LHCN-M2 (cell line): Measurements from ENCODE around the gene MORF4L2. TPM values are rescaled to one million over a fixed set of nuclear protein-coding genes. Genes with fewer than 3 reads are reported as not detected.
A peak's percentile ranks its signal among the peaks of the same experiment; 100 is the strongest.
"Not testable (repeated sequence)": the region's sequence is repeated elsewhere in the genome, so short reads cannot be mapped to it uniquely, and the experiment has no call there.

ENCODE experiments used
- DNase-seq: peaks from one replicate; pipeline ENCODE4 v3.0.0-alpha.2; 2012; ENCODE audit warnings: low read depth
- total RNA-seq: library from RNA; depleted of rRNA; stranded (reverse); fragments of >200 nt; gene quantifications from 2 replicates; pipeline ENCODE4 v1.2.3, GENCODE V29; 2014

Gene MORF4L2
- total RNA-seq, 1 experiment from 2014 or later, result 702 TPM

- no peak for DNase-seq
Observed at GRCh38 chrX:103681443-103681842, 5.1 kb downstream of the MORF4L2 start.

GRCh38 chrX:103678199-103678993 lies 8.1 kb downstream of the MORF4L2 start:
- DNase-seq, result no peak

- no peak for DNase-seq
Observed at GRCh38 chrX:103674531-103675454, 11.7 kb downstream of the MORF4L2 start.

- DNase-seq, result no peak
Observed at GRCh38 chrX:103669745-103670144, 16.8 kb downstream of the MORF4L2 start.

- no peak for DNase-seq
Observed at GRCh38 chrX:103666202-103667107, 20.0 kb downstream of the MORF4L2 start.

GRCh38 chrX:103663981-103664762 lies 22.3 kb downstream of the MORF4L2 start:
- no peak for DNase-seq

- DNase-seq, result not testable (repeated sequence)
Observed at GRCh38 chrX:103659460-103659859, 27.0 kb downstream of the MORF4L2 start.

GRCh38 chrX:103658681-103659433 lies 27.6 kb downstream of the MORF4L2 start:
- DNase-seq, result no peak

- peak; percentile 44 for DNase-seq
Observed at GRCh38 chrX:103657066-103657465, 29.4 kb downstream of the MORF4L2 start.

- peak; percentile 93 for DNase-seq
Observed at GRCh38 chrX:103656617-103657016, 29.9 kb downstream of the MORF4L2 start.

GRCh38 chrX:103655230-103656000 lies 31.1 kb downstream of the MORF4L2 start:
- DNase-seq, result peak; percentile 67

GRCh38 chrX:103651151-103651773 lies 35.2 kb downstream of the MORF4L2 start:
- DNase-seq, result no peak

GRCh38 chrX:103647630-103648029 lies 38.9 kb downstream of the MORF4L2 start:
- no peak for DNase-seq

GRCh38 chrX:103644125-103644524 lies 42.4 kb downstream of the MORF4L2 start:
- no peak for DNase-seq

GRCh38 chrX:103640401-103641155 lies 45.9 kb downstream of the MORF4L2 start:
- DNase-seq, result peak; percentile 59

- DNase-seq, result not testable (repeated sequence)
Observed at GRCh38 chrX:103638479-103639346, 47.8 kb downstream of the MORF4L2 start.
